Ishikawa (cell line): ENCODE data around the gene SARDH.

Experiments
- EP300 ChIP-seq: IDR thresholded peaks from 2 replicates; pipeline ENCODE4 v1.6.1; 2012; ENCODE audit warnings: borderline replicate concordance
- REST ChIP-seq: IDR thresholded peaks from 2 replicates; pipeline ENCODE4 v1.6.1; 2012; ENCODE audit warnings: low read depth, mild to moderate bottlenecking
- TCF12 ChIP-seq: IDR thresholded peaks from 2 replicates; pipeline ENCODE4 v1.6.1; 2012; ENCODE audit warnings: low read depth
- YY1 ChIP-seq: IDR thresholded peaks from 2 replicates; pipeline ENCODE4 v1.6.1; 2012; ENCODE audit warnings: low read depth
- TF ChIP-seq, protein P1 (sequence below): IDR thresholded peaks from 2 replicates; pipeline ENCODE4 v1.6.1; 2012

GRCh38 chr9:133777068-133777791 lies 39.1 kb upstream of the SARDH start:
- TF ChIP-seq TCF12 (no peak), REST (no peak), EP300 (no peak), YY1 (no peak)
- TF ChIP-seq, protein P1, sequence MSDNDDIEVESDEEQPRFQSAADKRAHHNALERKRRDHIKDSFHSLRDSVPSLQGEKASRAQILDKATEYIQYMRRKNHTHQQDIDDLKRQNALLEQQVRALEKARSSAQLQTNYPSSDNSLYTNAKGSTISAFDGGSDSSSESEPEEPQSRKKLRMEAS: no peak
